DMS79 treated with DMSO at 0.1 percent for 48 hours (cell line): ENCODE results near the gene ZNF283.

Experiments
- DNase-seq: peaks from one replicate; lab custom pipeline; 2025; lab: John Stamatoyannopoulos, UW

The ZNF283 gene

GRCh38 chr19:43826787-43827754 lies at the start of gene ZNF283:
ZNF283 (plus strand) TSS chr19:43827321; CDS start chr19:43833505, 6,184 bp downstream.
- peak; percentile 94 for DNase-seq

DNA sequence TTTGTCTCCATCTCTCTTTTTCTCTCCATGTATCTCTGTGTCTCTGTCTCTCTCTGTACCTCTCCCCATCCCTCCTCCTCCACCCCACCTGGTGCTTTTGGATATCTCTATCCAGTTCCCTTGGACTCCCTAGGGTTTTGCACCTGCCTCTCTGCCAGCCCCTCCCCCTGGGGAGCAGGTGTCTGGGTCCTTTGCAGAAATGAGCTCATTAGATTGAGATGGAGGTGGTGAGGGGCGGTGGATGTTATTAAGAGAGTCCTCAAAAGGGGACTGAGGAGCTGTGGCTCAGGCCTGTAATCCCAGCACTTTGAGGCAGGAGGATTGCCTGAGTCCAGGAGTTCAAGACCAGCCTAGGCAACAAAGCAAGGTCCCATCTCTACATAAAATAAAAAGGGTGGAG lies 48.5 kb upstream of the ZNF283 start:
- peak; percentile 90 for DNase-seq

- no peak for DNase-seq
Observed at GRCh38 chr19:43779147-43779819, 47.8 kb upstream of the ZNF283 start.

DNA sequence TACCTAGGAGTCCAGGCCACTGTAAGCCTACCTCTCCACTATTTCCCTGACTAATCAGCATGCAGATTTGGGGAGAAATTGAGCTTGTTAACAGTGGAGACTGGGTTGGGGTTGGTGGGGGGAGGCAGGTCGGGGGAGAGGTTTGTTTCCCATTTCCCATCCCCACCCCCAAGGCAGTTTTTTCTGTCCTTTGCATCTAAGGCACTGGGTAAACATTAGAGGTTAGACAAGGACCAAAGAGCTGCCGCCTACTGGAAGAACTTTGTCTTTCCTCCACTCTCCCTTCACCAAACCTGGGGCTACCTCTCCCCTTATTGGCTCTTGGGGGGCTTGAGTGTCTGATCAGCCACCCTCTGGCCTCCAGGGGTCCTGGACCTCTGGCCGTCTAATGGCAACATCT lies 47.3 kb upstream of the ZNF283 start:
- no peak for DNase-seq

DNA sequence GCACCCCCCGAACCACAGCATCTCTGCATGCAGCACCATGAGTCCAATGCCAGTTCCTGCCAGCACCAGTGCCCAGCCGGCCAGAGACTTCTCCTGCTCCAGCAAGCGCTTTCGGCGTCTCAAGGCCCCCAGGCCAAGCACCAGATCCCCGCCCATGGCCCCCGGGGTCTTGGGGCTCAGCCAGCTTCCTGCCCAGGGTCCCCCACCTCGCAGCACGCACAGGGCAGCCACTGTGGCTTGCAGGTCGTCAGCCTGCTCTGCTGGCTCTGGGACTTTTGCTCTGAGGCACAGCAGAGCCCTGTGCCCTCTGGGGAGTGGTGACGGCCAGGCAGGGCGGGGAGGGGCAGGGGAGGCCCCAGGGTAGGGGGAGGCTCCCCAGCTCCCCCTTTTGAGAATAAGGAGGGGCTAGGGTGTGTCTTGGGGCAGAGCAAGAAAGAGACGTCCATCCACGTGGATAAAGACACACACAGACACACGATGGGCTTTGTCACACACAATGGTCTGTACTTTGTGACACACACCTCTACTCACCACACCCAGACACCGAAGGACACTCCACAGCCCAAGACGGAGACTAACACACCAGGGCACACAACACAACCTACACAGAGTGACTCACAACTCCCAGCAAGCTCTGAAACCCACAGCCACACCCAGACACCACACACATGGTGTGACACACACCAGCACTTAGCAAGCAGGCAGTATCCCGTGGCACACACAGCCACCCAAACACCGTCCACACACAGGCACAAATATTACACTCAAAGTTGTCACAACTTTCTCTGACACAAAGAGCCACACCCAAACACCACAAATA lies 46.2 kb upstream of the ZNF283 start, which contains the start of gene KCNN4:
KCNN4 (minus strand) TSS at position 268 of the 820 bp plus-strand sequence; CDS start at position 156, 112 bp downstream.
- DNase-seq, result no peak

- DNase-seq, result no peak
Observed at GRCh38 chr19:43781630-43782310, 45.4 kb upstream of the ZNF283 start.

DNA sequence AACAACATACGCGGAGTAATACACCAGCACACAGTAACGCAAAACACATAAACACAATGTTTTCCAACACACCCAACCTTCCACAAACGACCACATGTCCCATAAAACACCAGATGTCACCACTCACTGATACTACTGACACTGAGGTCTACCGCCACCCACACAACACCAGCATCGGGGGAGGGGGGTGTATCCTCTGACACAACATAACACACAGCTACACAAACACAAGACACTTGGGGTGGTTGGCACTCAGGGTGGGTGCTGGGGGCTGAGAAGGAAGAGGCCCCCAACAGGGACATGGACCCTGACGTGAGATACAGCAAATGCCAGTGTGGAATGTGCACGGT lies 44.8 kb upstream of the ZNF283 start:
- no peak for DNase-seq

GRCh38 chr19:43782689-43783231 lies 44.4 kb upstream of the ZNF283 start:
- DNase-seq, result no peak

DNA sequence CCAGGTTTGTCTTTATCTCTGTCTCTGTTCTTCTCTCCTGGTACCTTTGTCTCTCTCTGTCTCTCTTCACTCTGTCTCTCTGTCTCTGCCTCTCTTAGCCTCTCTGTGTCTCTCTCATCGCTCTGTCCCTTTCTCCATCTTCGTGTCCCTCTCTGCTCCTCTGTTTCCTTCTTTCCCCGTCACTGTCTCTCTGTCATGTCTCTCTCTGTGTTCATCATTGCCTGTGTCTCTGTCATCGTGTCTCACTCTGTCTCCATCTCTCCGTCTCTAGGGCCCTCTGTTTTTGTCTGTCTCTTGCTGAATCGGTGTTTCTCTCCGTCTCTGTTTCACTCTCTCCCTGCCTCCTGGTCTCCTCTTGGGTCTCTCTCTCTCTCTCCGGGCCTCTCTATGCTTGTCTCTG lies 43.5 kb upstream of the ZNF283 start:
- no peak for DNase-seq

DNA sequence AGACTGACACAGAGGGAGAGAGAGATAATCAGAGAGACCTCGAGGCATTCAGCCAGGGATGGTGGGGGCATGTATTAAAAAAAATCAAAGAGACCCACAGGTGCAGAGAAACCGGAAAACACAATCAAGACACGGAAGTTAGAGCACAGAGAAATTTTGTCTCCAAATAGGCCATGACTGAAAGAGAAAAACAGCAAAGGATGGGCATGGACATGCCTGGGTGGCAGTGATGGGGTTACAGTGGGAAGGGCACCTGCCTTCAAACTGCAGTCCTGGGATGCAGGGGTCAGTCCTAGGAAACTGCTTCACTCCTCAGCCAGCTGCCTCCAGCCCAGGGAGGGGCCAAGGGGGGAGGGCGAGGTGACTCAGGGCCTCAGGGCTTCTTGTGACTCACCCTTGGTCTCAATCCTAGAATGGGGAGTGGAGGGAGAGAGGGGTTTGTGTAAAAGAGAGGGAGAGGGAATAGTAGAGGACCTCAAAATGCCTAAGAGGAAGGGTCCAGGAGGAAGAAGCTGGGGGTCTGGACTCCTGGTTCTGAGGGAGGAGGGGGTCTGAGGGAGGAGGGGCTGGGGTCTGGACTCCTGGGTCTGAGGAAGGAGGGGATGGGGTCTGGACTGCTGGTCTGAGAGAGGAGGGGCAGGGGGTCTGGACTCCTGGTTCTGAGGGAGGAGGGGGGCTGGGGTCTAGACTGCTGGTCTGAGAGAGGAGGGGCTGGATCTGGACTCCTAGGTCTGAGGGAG lies 42.7 kb upstream of the ZNF283 start:
- no peak for DNase-seq

GRCh38 chr19:43784981-43785808 lies 41.9 kb upstream of the ZNF283 start:
- peak; percentile 72 for DNase-seq

DNA sequence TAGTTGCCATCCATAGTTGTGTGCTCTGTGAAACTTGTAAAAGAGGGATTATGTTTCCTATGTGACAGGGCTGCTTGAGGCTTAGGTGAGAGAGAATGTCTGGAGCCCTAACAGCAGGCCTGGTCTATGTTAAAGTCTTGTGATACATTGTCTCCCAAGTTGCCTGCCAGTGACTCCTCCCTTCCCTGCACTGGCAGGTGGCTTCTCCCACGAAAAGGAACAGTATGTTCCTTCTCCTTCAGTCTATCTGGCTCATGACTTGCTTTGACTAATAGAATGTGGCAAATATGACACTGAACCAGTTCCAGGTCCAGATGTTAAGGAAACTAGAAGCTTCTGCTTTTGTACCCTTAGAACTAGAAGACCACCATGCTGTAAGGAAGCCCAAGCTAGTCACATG lies 40.5 kb upstream of the ZNF283 start:
- no peak for DNase-seq

GRCh38 chr19:43789029-43789428 lies 38.1 kb upstream of the ZNF283 start:
- no peak for DNase-seq

DNA sequence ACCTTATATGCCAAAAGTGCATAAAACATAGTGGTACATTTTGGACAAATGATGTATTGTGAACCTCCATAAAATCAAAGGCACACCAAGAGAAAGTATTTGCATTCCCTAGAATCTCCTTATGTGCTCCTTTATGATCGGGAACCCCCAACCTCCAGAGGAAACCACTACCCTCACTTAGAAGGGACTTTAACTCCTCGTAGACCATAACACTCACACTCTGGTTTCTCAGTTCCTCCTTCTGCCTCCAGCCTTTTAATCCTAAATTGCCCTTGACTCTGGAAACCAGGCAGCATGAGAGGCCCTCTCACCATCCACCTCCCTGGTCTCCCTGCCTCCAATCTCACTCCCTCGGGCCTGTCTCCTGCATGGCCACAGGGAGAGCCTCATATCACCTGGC lies 36.5 kb upstream of the ZNF283 start:
- DNase-seq, result no peak

DNA sequence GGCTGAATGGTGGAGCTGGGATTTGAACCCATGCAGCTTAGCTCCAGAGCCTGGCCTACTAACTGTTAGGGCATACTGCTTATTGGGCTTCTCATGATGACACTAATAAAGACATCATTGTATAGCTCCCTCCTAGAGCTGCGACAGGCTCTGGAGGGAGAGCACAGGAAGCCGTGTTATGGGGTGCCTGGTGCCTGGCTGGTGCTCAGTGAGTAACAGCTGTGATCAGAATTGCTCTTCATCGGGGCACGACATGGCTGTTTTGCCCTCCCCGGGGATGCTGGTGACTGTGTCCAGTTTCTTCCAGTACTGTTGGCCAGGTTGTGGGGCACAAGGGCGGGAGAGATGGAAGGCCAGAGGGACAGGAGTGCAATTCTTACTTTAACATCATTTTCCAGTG lies 30.0 kb upstream of the ZNF283 start:
- DNase-seq, result no peak

- DNase-seq, result no peak
Observed at GRCh38 chr19:43797556-43797955, 29.6 kb upstream of the ZNF283 start.

DNA sequence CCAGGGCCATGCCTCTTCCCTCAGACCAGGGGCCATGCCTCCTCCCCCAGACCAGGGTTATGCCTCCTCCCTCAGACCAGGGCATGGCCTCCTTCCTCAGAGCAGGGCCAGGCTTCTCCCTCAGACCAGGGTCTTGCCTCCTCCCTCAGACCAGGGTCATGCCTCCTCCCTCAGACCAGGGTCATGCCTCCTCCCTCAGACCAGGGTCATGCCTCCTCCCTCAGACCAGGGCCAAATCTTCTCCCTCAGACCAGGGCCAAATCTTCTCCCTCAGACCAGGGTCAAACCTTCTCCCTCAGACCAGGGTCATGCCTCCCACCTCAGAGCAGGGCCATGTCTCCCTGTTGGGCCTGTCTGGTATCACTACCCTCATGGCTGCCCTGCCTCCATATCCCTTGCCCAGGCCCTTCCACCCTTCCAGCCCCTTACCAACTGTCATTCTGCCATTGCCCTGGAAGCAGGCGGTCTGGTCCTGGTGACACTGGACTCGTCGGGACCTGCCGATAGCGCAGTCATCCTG lies 29.0 kb upstream of the ZNF283 start:
- DNase-seq, result no peak

GRCh38 chr19:43798546-43799409 lies 28.3 kb upstream of the ZNF283 start:
- DNase-seq, result peak; percentile 81
